Measurements from ENCODE around the gene PIBF1.
"Not testable (repeated sequence)": the region's sequence is repeated elsewhere in the genome, so short reads cannot be mapped to it uniquely, and the experiment has no call there.

Gene PIBF1

GRCh38 chr13:72823081-72823480, 41.1 kb downstream of the PIBF1 start:
- no peaks in the 10 kb centered on the region for H3K27me3 ChIP-seq (ENCODE audit: insufficient read depth, low read length)
- peaks cover 4% of the 10 kb centered on the region for H3K36me3 ChIP-seq (ENCODE audit: insufficient read depth, low read length)
- no peak overlapping the region for H3K4me3 ChIP-seq (ENCODE audit: low read depth, low read length)
- H3K27ac ChIP-seq (ENCODE audit: low read depth, low read length), result no peak overlapping the region
- H2AFZ ChIP-seq (ENCODE audit: low read length, unreplicated experiment), result no peak overlapping the region
- H3K4me1 ChIP-seq (ENCODE audit: control insufficient read depth, insufficient read depth, low read length, unreplicated experiment), result no peaks in the 10 kb centered on the region
- no peaks in the 10 kb centered on the region for H3K79me2 ChIP-seq (ENCODE audit: control insufficient read depth, insufficient read depth, low read length, unreplicated experiment)

GRCh38 chr13:72823724-72824123, 41.8 kb downstream of the PIBF1 start:
- H2AFZ ChIP-seq (ENCODE audit: low read length, unreplicated experiment), result no peak overlapping the region
- H3K4me3 ChIP-seq (ENCODE audit: low read depth, low read length), result no peak overlapping the region
- no peaks in the 10 kb centered on the region for H3K4me1 ChIP-seq (ENCODE audit: control insufficient read depth, insufficient read depth, low read length, unreplicated experiment)
- H3K36me3 ChIP-seq (ENCODE audit: insufficient read depth, low read length), result peaks cover 4% of the 10 kb centered on the region
- H3K27me3 ChIP-seq (ENCODE audit: insufficient read depth, low read length), result no peaks in the 10 kb centered on the region
- no peaks in the 10 kb centered on the region for H3K79me2 ChIP-seq (ENCODE audit: control insufficient read depth, insufficient read depth, low read length, unreplicated experiment)
- no peak overlapping the region for H3K27ac ChIP-seq (ENCODE audit: low read depth, low read length)

- H3K36me3 ChIP-seq (ENCODE audit: insufficient read depth, low read length), result no peaks in the 10 kb centered on the region; the same call in 1 of the 2 replicates
- H3K27ac ChIP-seq (ENCODE audit: low read depth, low read length), result no peak overlapping the region
- H3K27me3 ChIP-seq (ENCODE audit: insufficient read depth, low read length), result no peaks in the 10 kb centered on the region
Observed at GRCh38 chr13:72834601-72835000, 52.7 kb downstream of the PIBF1 start.

GRCh38 chr13:72839831-72840426, 58.0 kb downstream of the PIBF1 start:
- H3K4me3 ChIP-seq (ENCODE audit: low read depth, low read length), result no peak overlapping the region
- H3K36me3 ChIP-seq (ENCODE audit: insufficient read depth, low read length), result no peaks in the 10 kb centered on the region; the same call in 1 of the 2 replicates
- no peaks in the 10 kb centered on the region for H3K79me2 ChIP-seq (ENCODE audit: control insufficient read depth, insufficient read depth, low read length, unreplicated experiment)
- no peak overlapping the region for H3K27ac ChIP-seq (ENCODE audit: low read depth, low read length)
- no peaks in the 10 kb centered on the region for H3K27me3 ChIP-seq (ENCODE audit: insufficient read depth, low read length)
- no peak overlapping the region for H2AFZ ChIP-seq (ENCODE audit: low read length, unreplicated experiment)
- no peaks in the 10 kb centered on the region for H3K4me1 ChIP-seq (ENCODE audit: control insufficient read depth, insufficient read depth, low read length, unreplicated experiment)

More at GRCh38 chr13:72834601-72835000, 52.7 kb downstream of the PIBF1 start:
- Histone ChIP-seq H3K4me3 (ENCODE audit: low read depth, low read length) (no peak overlapping the region), H3K4me1 (ENCODE audit: control insufficient read depth, insufficient read depth, low read length, unreplicated experiment) (no peaks in the 10 kb centered on the region), H3K79me2 (ENCODE audit: control insufficient read depth, insufficient read depth, low read length, unreplicated experiment) (no peaks in the 10 kb centered on the region), H2AFZ (ENCODE audit: low read length, unreplicated experiment) (no peak overlapping the region)

- H3K36me3 ChIP-seq (ENCODE audit: insufficient read depth, low read length), result no peaks in the 10 kb centered on the region; the same call in 1 of the 2 replicates
- H2AFZ ChIP-seq (ENCODE audit: low read length, unreplicated experiment), result no peak overlapping the region
Observed at GRCh38 chr13:72842991-72843390, 61.1 kb downstream of the PIBF1 start.

GRCh38 chr13:72845148-72845547, 63.2 kb downstream of the PIBF1 start:
- not testable (repeated sequence) for H3K79me2 ChIP-seq (ENCODE audit: control insufficient read depth, insufficient read depth, low read length, unreplicated experiment); H2AFZ ChIP-seq (ENCODE audit: low read length, unreplicated experiment); H3K27ac ChIP-seq (ENCODE audit: low read depth, low read length); H3K36me3 ChIP-seq (ENCODE audit: insufficient read depth, low read length); H3K27me3 ChIP-seq (ENCODE audit: insufficient read depth, low read length); H3K4me1 ChIP-seq (ENCODE audit: control insufficient read depth, insufficient read depth, low read length, unreplicated experiment); H3K4me3 ChIP-seq (ENCODE audit: low read depth, low read length)

More at GRCh38 chr13:72842991-72843390, 61.1 kb downstream of the PIBF1 start:
- no peak overlapping the region for H3K4me3 ChIP-seq (ENCODE audit: low read depth, low read length)
- H3K4me1 ChIP-seq (ENCODE audit: control insufficient read depth, insufficient read depth, low read length, unreplicated experiment), result no peaks in the 10 kb centered on the region
- H3K27me3 ChIP-seq (ENCODE audit: insufficient read depth, low read length), result no peaks in the 10 kb centered on the region
- H3K27ac ChIP-seq (ENCODE audit: low read depth, low read length), result no peak overlapping the region
- H3K79me2 ChIP-seq (ENCODE audit: control insufficient read depth, insufficient read depth, low read length, unreplicated experiment), result no peaks in the 10 kb centered on the region

- no peaks in the 10 kb centered on the region for H3K27me3 ChIP-seq (ENCODE audit: insufficient read depth, low read length)
- H3K4me1 ChIP-seq (ENCODE audit: control insufficient read depth, insufficient read depth, low read length, unreplicated experiment), result no peaks in the 10 kb centered on the region
- H3K79me2 ChIP-seq (ENCODE audit: control insufficient read depth, insufficient read depth, low read length, unreplicated experiment), result no peaks in the 10 kb centered on the region
- H2AFZ ChIP-seq (ENCODE audit: low read length, unreplicated experiment), result no peak overlapping the region
- H3K36me3 ChIP-seq (ENCODE audit: insufficient read depth, low read length), result no peaks in the 10 kb centered on the region; the same call in 1 of the 2 replicates
- H3K4me3 ChIP-seq (ENCODE audit: low read depth, low read length), result no peak overlapping the region
- H3K27ac ChIP-seq (ENCODE audit: low read depth, low read length), result no peak overlapping the region
Observed at GRCh38 chr13:72849571-72849970, 67.6 kb downstream of the PIBF1 start.

GRCh38 chr13:72850959-72851677, 69.2 kb downstream of the PIBF1 start:
- no peak overlapping the region for H3K27ac ChIP-seq (ENCODE audit: low read depth, low read length)
- H3K4me3 ChIP-seq (ENCODE audit: low read depth, low read length), result no peak overlapping the region
- no peaks in the 10 kb centered on the region for H3K4me1 ChIP-seq (ENCODE audit: control insufficient read depth, insufficient read depth, low read length, unreplicated experiment)
- no peaks in the 10 kb centered on the region for H3K27me3 ChIP-seq (ENCODE audit: insufficient read depth, low read length)
- no peaks in the 10 kb centered on the region for H3K79me2 ChIP-seq (ENCODE audit: control insufficient read depth, insufficient read depth, low read length, unreplicated experiment)
- no peaks in the 10 kb centered on the region; the same call in 1 of the 2 replicates for H3K36me3 ChIP-seq (ENCODE audit: insufficient read depth, low read length)
- H2AFZ ChIP-seq (ENCODE audit: low read length, unreplicated experiment), result no peak overlapping the region

- H3K27me3 ChIP-seq (ENCODE audit: insufficient read depth, low read length), result no peaks in the 10 kb centered on the region
- no peak overlapping the region for H2AFZ ChIP-seq (ENCODE audit: low read length, unreplicated experiment)
- no peaks in the 10 kb centered on the region; the same call in 1 of the 2 replicates for H3K36me3 ChIP-seq (ENCODE audit: insufficient read depth, low read length)
- no peak overlapping the region for H3K27ac ChIP-seq (ENCODE audit: low read depth, low read length)
- H3K4me1 ChIP-seq (ENCODE audit: control insufficient read depth, insufficient read depth, low read length, unreplicated experiment), result no peaks in the 10 kb centered on the region
- no peak overlapping the region for H3K4me3 ChIP-seq (ENCODE audit: low read depth, low read length)
- H3K79me2 ChIP-seq (ENCODE audit: control insufficient read depth, insufficient read depth, low read length, unreplicated experiment), result no peaks in the 10 kb centered on the region
Observed at GRCh38 chr13:72851678-72852014, 69.7 kb downstream of the PIBF1 start.

GRCh38 chr13:72852207-72852606, 70.3 kb downstream of the PIBF1 start:
- Histone ChIP-seq H3K79me2 (ENCODE audit: control insufficient read depth, insufficient read depth, low read length, unreplicated experiment) (no peaks in the 10 kb centered on the region), H2AFZ (ENCODE audit: low read length, unreplicated experiment) (no peak overlapping the region), H3K4me3 (ENCODE audit: low read depth, low read length) (no peak overlapping the region), H3K27me3 (ENCODE audit: insufficient read depth, low read length) (no peaks in the 10 kb centered on the region), H3K36me3 (ENCODE audit: insufficient read depth, low read length) (no peaks in the 10 kb centered on the region; the same call in 1 of the 2 replicates), H3K4me1 (ENCODE audit: control insufficient read depth, insufficient read depth, low read length, unreplicated experiment) (no peaks in the 10 kb centered on the region), H3K27ac (ENCODE audit: low read depth, low read length) (no peak overlapping the region)

- Histone ChIP-seq H3K79me2 (ENCODE audit: control insufficient read depth, insufficient read depth, low read length, unreplicated experiment) (no peaks in the 10 kb centered on the region), H2AFZ (ENCODE audit: low read length, unreplicated experiment) (no peak overlapping the region), H3K4me1 (ENCODE audit: control insufficient read depth, insufficient read depth, low read length, unreplicated experiment) (no peaks in the 10 kb centered on the region), H3K4me3 (ENCODE audit: low read depth, low read length) (no peak overlapping the region), H3K27me3 (ENCODE audit: insufficient read depth, low read length) (no peaks in the 10 kb centered on the region), H3K27ac (ENCODE audit: low read depth, low read length) (no peak overlapping the region), H3K36me3 (ENCODE audit: insufficient read depth, low read length) (no peaks in the 10 kb centered on the region)
Observed at GRCh38 chr13:72853000-72853399, 71.1 kb downstream of the PIBF1 start.

All from ACC112 (cell line).